NCI-H748 treated with DMSO at 0.1 percent for 48 hours (cell line): ENCODE results near the gene YWHAG.
"Not testable (repeated sequence)": the region's sequence is repeated elsewhere in the genome, so short reads cannot be mapped to it uniquely, and the experiment has no call there.

ENCODE experiments used
- DNase-seq: peaks from one replicate; lab custom pipeline; 2025; lab: John Stamatoyannopoulos, UW

Gene YWHAG

DNA sequence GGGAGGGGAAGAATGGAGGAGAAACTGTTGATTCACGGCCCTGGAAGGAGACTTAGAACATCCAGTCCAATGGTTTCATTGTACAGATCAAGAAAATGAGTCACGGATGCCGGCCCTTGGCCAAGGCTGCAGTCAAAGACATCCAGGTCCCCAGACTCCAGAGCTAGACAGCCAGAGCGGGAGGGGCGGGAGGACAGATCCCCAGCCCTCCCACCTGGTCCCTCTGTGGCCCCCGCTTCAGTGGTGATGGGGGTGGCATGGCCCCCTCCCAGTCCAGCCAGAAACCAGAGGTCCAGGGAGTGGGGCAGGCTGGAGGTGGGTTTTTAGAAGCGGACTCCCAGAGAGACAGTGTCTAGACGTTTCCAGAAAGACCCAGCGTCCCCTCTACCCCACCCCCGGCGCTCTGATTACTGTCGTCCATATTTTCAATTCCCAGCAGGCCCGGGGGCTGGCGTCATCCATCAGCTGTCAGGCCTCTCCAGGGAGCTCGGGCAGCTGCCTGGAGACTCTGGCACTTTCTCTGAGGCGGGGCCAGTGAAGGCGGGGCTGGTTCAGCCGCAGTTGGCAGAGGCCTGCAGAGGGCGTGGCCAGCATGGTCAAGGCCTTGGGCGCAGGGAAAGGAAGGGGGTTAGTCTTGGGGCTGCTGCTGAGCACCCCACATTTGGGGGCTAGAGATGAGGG is 64.3 kb downstream of the YWHAG start:
- DNase-seq: peak; percentile 50

DNA sequence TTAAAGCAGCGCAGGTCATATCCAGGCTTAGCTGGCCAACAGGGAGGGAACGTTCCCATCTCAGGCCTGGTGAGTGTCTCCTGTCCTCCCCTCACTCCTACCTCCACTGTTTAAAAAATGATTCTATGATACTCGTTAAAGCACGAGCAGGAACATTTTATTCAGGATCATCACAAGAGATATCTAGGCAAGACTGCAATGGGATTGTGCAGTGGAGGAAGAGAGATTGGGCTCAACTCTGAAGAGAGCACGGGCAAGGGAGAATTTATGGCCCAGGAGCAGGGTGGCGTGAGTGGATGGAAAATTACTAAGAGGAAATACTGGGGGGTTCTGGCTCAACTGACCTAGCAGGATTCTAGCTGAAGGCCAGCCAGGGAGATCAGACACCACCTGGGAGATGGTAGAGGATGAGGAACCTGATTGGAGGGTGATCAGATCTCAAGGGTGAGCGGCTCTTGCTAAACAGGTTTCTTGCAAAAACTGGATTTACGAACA is 65.3 kb downstream of the YWHAG start:
- no peak for DNase-seq

DNA sequence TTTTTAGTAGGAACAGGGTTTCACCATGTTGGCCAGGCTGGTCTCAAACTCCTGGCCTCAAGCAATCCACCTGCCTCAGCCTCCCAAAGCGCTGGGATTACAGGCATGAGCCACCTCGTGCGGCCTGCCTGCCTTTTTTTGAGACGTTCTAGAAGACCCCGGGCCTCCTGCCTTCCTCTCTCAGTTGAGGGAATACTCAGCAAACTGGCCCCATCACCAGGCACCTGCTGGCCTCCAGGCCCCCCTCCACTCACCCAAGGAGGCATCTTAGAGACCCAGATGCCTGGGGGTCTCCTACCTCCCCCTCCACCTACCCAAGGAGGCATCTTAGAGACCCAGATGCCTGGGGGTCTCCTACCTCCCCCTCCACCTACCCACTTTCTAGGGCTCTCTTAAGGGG is 65.9 kb downstream of the YWHAG start:
- DNase-seq: not testable (repeated sequence)

DNA sequence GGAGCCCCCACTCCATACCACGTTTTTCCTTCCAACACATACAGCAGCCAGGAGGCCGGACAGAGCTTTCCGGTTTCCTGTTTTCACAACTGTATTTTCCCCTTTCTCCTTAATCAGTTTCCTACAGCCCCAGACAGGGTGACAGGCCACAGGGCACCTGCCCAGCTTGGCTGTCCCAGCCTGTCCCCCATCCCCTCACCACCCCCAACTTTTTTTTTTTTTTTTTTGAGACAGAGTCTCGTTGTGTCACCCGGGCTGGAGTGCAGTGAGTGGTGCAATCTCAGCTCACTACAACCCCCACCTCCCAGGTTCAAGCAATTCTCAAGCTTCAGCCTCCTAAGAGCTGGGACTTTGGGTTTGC is 66.6 kb downstream of the YWHAG start:
- DNase-seq: no peak

DNA sequence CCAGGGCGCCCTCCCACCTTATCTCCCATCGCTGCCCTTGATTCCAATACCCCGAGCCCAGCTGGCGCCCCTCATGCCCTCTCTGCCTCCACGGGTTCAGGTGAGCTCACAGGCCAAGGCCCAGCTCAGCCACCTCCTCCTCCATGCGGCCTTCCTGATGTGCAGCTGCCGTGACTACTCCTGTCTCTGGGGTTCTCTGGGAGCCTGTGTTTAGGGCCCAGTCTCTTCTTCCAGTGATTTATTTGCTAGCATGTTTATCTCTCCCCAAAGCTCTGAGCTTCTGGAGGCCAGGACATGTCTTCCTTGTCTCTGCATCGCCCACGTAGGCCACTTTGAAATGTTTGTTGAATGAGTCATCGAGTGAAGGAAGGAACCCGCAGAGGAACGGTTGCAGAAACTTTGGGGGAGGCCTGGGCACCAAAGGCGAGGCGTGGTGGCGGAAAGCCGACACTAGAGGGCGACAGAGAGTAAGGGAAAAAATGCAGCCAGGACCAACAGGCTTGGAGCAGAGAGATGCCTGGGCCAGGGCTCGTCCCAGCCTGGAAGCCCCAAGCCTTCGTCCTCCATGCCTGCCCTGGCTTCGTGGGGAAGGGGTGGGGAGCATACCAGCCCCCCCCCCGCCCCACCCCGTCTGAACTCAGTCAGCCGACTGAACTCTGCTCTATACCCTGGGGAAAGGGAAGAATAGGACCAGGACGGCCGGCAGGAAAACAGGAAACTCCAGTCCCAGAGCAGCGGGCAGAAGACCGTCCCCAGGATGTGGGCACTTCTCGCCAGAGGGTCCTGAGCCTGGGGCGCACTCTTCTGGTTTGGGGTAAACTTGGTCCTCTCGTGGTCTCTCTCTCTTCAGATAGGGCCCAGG is 67.2 kb downstream of the YWHAG start:
- DNase-seq: peak; percentile 43

DNA sequence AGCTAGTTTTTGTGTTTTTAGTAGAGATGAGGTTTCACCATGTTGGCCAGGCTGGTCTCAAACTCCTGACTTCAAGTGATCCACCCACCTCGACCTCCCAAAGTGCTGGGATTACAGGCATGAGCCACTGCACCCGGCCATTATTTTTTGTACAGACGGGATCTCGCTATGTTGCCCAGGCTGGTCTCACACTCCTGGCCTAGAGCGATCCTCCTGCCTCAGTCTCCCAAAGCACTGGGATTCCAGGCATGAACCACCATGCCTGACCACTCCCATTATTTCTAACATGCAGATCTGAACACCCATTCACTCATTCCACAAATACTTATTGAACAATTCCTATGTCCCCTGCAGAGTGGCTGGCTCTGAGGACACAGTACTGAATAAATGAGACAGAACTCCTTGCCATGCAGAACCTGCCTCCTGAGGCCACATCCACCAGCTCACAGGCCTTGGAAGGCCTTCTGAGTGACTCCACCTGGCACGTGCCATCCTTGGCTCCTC is 67.9 kb downstream of the YWHAG start:
- DNase-seq: not testable (repeated sequence)

DNA sequence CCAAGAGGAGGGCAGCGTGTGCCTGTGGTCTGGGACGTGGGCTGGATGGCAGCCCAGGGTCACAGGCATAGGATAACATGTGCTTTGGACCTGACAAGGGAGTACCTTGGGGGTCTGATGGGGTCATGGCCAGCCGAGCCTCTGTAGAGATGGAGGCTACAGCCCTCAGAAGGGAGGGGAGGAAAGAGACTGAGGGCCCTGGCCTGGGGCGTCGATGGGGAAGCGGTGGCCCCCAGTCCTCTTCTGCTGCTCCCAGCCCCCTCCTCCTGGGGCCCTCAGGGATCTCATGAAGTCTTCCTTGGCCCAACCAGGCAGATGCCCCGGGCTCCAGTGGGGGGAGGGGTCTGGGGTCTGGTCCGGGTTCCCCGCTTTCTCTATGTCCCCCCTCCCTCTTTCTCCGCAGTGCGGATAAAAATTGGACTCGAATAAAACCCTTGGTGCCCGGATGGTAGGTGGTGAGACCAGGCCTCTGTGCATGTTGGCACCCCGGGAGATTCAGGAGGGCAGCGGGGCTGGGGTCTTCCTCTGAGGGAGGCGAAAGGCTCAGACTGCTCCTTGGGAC is 71.9 kb downstream of the YWHAG start:
- DNase-seq: no peak

DNA sequence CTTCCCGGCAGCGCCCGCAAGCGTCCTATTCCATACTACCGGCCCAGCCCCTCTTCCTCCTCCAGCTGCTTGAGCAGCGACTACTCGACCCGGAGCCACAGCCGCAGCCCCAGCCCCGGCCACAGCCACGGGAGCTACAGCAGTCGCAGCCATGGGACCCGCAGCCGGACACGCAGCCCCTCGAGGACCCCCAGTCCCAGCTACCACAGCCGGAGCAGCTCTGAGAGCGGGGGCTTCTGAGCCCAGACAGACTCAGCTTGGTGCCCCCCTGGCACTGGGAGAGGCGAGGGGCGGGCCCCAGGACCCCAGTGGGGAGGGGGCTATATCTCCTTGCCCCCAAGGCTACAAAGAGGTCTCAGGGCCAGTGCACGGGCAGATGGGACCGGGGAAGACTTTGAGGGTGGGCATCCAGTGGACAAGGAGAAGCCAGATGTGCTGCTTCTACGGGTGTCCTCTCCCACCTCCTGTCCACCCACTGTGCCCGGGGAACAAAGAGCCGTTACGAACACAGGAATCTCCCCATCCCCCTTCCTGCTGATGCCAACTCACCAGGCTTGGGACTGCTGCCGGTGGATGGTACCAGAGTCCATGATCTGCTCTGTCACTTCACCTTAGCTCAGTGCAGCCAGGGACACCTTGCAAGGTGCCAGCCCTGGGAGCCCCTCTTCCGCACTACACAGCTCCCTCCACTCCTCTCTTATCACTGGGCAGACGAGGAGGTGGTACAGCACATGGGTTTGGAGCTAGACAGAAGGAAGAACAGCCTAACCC is 73.0 kb downstream of the YWHAG start:
- no peak for DNase-seq

DNA sequence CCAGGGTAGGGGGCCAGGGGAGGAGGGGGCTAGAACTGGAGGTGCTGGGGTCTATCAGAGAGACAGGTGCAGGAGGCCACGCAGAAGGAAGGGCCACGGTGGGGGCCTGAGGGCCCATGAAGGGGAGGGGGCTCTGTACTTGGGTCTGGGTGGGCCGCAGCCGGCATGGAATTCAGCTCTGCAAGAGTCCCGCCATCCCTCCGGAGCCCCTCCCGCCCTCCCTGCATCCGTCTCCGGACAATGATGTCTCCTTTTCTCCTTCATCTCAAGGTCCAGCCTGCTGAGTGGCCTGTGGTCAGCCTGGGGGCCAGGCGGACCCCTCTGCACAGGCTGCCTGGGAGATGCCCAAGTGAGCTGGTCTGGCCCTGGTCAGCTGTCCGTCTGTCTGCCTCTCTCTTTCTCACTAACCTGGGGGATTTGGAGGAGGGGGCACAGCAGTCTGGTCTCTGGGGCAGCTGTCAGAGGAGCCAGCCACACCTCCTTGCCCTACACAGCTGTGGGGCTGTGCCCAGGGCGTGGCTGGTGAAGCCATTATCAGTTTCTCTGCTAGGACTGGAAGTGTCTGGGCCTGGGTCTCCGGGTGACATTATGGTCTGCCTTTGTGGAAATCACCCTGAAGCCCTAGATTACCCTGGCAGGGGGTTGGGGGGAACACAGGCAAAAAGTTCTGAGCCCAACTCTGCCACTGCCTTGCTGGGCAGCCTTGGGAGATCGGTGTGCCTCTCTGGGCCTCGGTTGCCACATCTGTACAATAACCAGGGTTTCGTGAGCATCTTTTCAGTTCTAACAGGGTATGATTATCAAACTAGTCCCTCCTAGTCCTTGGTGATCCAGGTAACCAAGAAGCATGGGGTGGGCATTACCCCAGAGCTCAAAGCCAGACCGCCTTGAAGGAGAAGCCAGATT is 75.3 kb downstream of the YWHAG start:
- no peak for DNase-seq

DNA sequence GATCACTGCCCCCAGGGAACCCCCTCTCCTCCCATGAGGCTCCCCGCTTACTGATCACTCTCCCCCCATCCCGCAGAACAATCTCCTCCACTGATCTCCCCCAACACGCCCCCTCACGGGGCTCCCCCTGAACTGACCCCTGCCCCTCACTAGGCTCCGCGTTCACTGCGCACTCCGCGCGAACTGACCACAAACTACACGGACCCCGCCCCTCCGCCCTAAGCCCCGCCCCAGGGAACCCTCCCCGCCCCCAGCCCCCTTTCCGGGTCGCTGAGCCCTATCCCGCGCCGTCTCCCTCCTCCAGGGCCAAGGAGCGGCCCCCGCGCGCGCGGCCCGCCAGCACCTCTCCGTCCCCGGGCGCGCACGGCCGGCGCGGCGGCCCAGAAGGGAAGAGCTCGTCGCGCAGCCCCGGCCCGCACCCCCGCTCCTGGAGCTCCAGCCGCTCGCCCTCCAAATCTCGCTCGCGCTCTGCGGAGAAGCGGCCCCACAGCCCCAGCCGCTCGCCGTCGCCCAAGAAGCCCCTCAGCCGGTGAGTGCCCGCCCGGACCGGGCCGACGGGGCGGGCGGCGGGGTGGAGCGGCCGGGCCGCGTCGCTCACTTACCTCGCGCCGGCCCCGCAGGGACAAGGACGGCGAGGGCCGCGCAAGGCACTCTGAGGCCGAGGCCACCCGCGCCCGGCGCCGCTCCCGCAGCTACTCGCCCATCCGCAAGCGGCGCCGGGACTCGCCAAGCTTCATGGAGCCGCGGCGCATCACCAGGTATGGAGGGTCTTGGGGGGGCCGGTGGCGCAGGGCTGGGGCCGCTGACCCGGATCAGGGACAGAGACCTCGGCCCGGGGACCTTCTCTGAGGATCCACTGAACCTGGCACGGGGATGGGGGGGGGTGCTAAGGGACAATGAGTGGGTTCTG is 76.2 kb downstream of the YWHAG start:
- no peak for DNase-seq

DNA sequence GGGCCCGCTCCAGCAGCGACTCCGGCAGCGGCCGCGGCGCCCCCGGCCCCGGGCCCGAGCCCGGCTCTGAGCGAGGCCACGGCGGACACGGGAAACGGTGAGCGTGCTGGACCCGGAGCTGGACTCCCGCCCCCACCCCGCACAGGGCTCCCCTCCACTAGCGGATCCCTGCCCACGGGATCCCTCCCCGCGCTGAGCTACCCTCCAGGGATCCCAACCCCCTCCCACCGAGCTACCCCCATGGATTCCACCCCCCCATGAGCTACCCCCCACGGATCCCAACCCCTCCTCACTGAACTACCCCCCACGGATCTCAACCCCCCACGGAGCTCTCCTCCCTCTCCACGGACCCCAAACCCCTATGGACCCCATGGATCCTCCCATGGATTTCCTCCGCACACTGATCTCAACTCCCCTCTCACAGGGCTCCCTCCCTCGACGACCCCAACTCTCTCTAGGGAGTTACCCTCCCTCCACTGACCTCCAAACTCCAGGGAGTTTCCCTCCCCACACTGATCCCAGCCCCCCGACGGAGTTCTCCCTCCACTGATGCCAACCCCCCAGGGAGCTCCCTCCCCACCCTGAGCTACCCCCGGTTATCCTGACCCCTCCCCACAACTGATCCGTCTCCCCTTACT is 77.0 kb downstream of the YWHAG start:
- no peak for DNase-seq

DNA sequence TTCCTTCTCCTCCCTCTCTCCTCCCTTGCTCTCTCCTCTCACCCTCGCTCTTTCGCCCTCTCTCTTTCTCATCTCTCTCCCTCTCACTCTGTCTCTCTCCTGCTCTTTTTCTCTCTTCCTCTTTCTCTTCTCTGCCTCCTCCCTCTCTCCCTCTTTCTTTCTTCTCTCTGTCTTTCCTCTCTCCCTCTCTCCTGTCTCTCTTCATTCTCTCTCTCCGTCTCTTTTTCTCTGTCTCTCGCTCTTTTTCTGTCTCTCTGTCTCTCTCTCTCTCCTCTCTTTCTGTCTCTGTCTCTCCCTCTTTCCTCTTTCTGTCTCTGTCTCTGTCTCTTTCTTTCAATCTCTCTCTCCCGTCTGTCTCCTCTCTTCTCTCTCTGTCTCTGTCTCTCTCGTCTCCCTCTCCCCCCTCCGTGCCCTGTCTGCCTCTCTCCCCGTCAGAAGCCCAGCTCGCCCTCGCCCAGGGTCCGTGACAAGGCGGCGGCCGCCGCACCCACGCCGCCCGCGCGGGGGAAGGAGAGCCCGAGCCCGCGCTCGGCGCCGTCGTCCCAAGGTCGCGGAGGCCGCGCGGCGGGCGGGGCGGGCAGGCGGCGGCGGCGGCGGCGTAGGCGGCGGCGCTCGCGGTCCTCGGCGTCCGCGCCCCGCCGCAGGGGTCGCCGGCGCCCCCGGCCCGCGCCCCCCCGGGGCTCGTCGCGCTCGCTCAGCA is 77.6 kb downstream of the YWHAG start:
- no peak for DNase-seq

DNA sequence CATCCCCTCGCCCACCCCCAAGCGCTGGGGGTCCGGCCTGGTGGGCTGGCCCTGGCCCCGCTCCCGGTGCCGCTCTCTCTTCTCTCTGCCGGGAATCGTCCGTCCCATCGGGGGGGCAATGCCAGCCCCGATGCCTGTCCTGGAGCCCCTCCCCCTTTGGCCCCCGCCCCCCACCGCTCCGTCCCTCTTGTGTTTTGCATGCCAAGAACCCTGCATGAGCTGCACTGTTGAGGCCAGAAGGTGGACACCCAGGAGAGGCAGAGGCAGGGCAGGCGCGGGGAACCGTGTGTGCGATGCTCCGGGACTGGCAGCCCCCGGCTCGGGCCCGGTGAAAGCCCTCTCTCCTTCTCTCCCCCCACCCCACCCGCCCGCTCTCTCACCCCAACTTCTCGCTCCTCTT is 78.4 kb downstream of the YWHAG start:
- DNase-seq: no peak

DNA sequence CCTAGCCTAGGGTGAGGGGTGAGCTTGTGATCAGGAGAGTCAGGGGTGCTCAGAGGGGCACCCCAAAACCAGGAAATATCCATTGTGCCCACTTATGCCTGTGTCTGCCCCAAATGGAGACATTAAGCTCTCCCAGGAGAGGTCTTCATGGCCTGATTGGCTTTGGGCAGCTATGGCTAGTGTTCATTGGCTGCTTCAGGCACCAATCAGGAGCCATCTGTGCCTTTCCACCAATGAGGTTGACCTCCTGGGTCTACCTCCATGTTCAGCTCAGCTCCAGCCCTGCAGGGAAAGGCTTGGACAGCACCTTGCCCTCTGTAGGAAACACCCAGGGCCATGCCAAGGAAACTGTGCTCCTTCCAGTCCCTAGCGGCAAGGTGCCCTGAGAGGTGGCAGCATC is 80.3 kb downstream of the YWHAG start:
- DNase-seq: no peak
